ENCODE results near the gene OR6B1.

Gene OR6B1

GRCh38 chr7:143988976-143989745 is 11.0 kb upstream of the OR6B1 start:
- no peaks in the 10 kb centered on the region for H3K36me3 ChIP-seq (ENCODE audit: insufficient read depth, low read length)
- no peaks in the 10 kb centered on the region for H3K79me2 ChIP-seq (ENCODE audit: insufficient read depth, low read length)
- H3K4me2 ChIP-seq (ENCODE audit: insufficient read depth, low read length), result no peak overlapping the region
- no peak overlapping the region for H3K27ac ChIP-seq (ENCODE audit: low read length)
- 0 out of 2 replicates have a peak, but pooled peaks cover 6% of the 10 kb centered on the region for H3K4me1 ChIP-seq (ENCODE audit: insufficient read depth, low read length)
- no peaks in the 10 kb centered on the region for H3K9me3 ChIP-seq (ENCODE audit: insufficient read depth, low read length, severe bottlenecking)
- H3K4me3 ChIP-seq (ENCODE audit: low read depth in 1 of 2, low read length in 2 of 2), result no peak overlapping the region
- no peak for TF ChIP-seq EZH2 (IDR thresholded peaks at IDR 0.05; ENCODE audit: borderline replicate concordance, low read depth, low read length, severe bottlenecking)
- no peak for TF ChIP-seq CTCF (IDR thresholded peaks at IDR 0.05; ENCODE audit: borderline replicate concordance, extremely low read depth, low read length, poor library complexity, severe bottlenecking)
- H3K27me3 ChIP-seq (ENCODE audit: insufficient read depth, low read length, poor library complexity), result no peaks in the 10 kb centered on the region
- H3K9ac ChIP-seq (ENCODE audit: low read depth, low read length), result no peak overlapping the region
- no peak for DNase-seq
- ATAC-seq (ENCODE audit: insufficient read depth, low read depth), result no peak
- no peak overlapping the region for H2AFZ ChIP-seq (ENCODE audit: low read depth, low read length)
- no peaks in the 10 kb centered on the region for H4K20me1 ChIP-seq (ENCODE audit: insufficient read depth, low read length)

GRCh38 chr7:143992670-143993069 is 7.5 kb upstream of the OR6B1 start:
- Histone ChIP-seq H3K27ac (ENCODE audit: low read length) (no peak overlapping the region), H3K9me3 (ENCODE audit: insufficient read depth, low read length, severe bottlenecking) (no peaks in the 10 kb centered on the region), H3K9ac (ENCODE audit: low read depth, low read length) (no peak overlapping the region), H3K4me1 (ENCODE audit: insufficient read depth, low read length) (0 out of 2 replicates have a peak, but pooled peaks cover 3% of the 10 kb centered on the region), H3K79me2 (ENCODE audit: insufficient read depth, low read length) (no peaks in the 10 kb centered on the region), H4K20me1 (ENCODE audit: insufficient read depth, low read length) (no peaks in the 10 kb centered on the region), H3K4me3 (ENCODE audit: low read depth in 1 of 2, low read length in 2 of 2) (no peak overlapping the region), H2AFZ (ENCODE audit: low read depth, low read length) (no peak overlapping the region), H3K36me3 (ENCODE audit: insufficient read depth, low read length) (no peaks in the 10 kb centered on the region), H3K4me2 (ENCODE audit: insufficient read depth, low read length) (no peak overlapping the region), H3K27me3 (ENCODE audit: insufficient read depth, low read length, poor library complexity) (no peaks in the 10 kb centered on the region)
- DNase-seq (no peak), ATAC-seq (ENCODE audit: insufficient read depth, low read depth) (no peak)
- no peak for TF ChIP-seq EZH2 (IDR thresholded peaks at IDR 0.05; ENCODE audit: borderline replicate concordance, low read depth, low read length, severe bottlenecking)
- no peak for TF ChIP-seq CTCF (IDR thresholded peaks at IDR 0.05; ENCODE audit: borderline replicate concordance, extremely low read depth, low read length, poor library complexity, severe bottlenecking)

- Histone ChIP-seq H3K27ac (ENCODE audit: low read length) (no peak overlapping the region), H3K36me3 (ENCODE audit: insufficient read depth, low read length) (no peaks in the 10 kb centered on the region), H3K4me3 (ENCODE audit: low read depth in 1 of 2, low read length in 2 of 2) (no peak overlapping the region), H3K79me2 (ENCODE audit: insufficient read depth, low read length) (no peaks in the 10 kb centered on the region), H3K27me3 (ENCODE audit: insufficient read depth, low read length, poor library complexity) (no peaks in the 10 kb centered on the region), H3K9me3 (ENCODE audit: insufficient read depth, low read length, severe bottlenecking) (no peaks in the 10 kb centered on the region), H4K20me1 (ENCODE audit: insufficient read depth, low read length) (no peaks in the 10 kb centered on the region), H3K4me1 (ENCODE audit: insufficient read depth, low read length) (no peaks in the 10 kb centered on the region), H3K4me2 (ENCODE audit: insufficient read depth, low read length) (no peak overlapping the region), H3K9ac (ENCODE audit: low read depth, low read length) (no peak overlapping the region), H2AFZ (ENCODE audit: low read depth, low read length) (no peak overlapping the region)
- ATAC-seq (ENCODE audit: insufficient read depth, low read depth) (no peak), DNase-seq (no peak)
- TF ChIP-seq CTCF (IDR thresholded peaks at IDR 0.05; ENCODE audit: borderline replicate concordance, extremely low read depth, low read length, poor library complexity, severe bottlenecking) (no peak), EZH2 (IDR thresholded peaks at IDR 0.05; ENCODE audit: borderline replicate concordance, low read depth, low read length, severe bottlenecking) (no peak)
Observed at GRCh38 chr7:143993924-143994323, 6.2 kb upstream of the OR6B1 start.
